B cell (primary cell): ENCODE measurements around the gene LKAAEAR1. TPM values are rescaled to one million over a fixed set of nuclear protein-coding genes. Genes with fewer than 3 reads are reported as not detected.

Source experiments
- ATAC-seq: fragments of 200-7000 bp; cut with Tn5 transposase; one replicate; pipeline ENCODE4 v1.10.0; 2021; ENCODE audit warnings: low read depth, mild to moderate bottlenecking, moderate number of reproducible peaks, moderate library complexity
- CTCF ChIA-PET: fragments of 350-600 bp; sonication (Branson Sonifier 250); formaldehyde crosslinking; loops from one replicate; lab custom pipeline; 2021; ENCODE audit warnings: antibody characterized with exemption, inconsistent platforms; lab: Charles Lee
- POLR2A ChIA-PET: fragments of 350-600 bp; sonication (Branson Sonifier 250); formaldehyde crosslinking; loops from one replicate; lab custom pipeline; 2021; ENCODE audit warnings: antibody characterized with exemption; lab: Charles Lee
- DNase-seq: peaks from one replicate; pipeline ENCODE4 v3.0.0; 2013
- H2AFZ ChIP-seq: 2 replicates; pipeline ENCODE4 v1.6.1; 2012; ENCODE audit warnings: mild to moderate bottlenecking, low read depth, low read length; ENCODE audit not compliant: insufficient read depth, poor library complexity, severe bottlenecking
- H3K27ac ChIP-seq, 2 donors: 1 replicate in 1 of 2; 2 replicates in 1 of 2; pipeline ENCODE4 v1.5.1; 2012 to 2013; ENCODE audit warnings: low read length in 2 of 2, mild to moderate bottlenecking in 2 of 2, moderate library complexity in 1 of 2
- H3K27me3 ChIP-seq, 4 experiments: fragments of 200-600 bp in 1 of 4; sonication (generic) in 1 of 4; replicated peaks in 1 of 4; 1 replicate in 2 of 4; 2 replicates in 2 of 4; pipeline versions ENCODE4 v1.6.1 to v1.7.0; 2013 to 2016; ENCODE audit warnings: low read length in 3 of 4, mild to moderate bottlenecking in 2 of 4, mixed read lengths in 1 of 4, moderate library complexity in 1 of 4; ENCODE audit not compliant: insufficient read depth in 4 of 4, control insufficient read depth in 3 of 4; ENCODE audit errors: control extremely low read depth in 1 of 4
- H3K36me3 ChIP-seq, 2 experiments: replicated peaks in 1 of 2; 1 replicate in 1 of 2; 2 replicates in 1 of 2; pipeline versions ENCODE4 v1.6.1 to v1.7.1; 2013; ENCODE audit warnings: low read length in 1 of 2; ENCODE audit not compliant: insufficient read depth in 2 of 2, control insufficient read depth in 1 of 2; ENCODE audit errors: control extremely low read depth in 1 of 2, extremely low read depth in 1 of 2
- H3K4me1 ChIP-seq, 2 donors: fragments of 200-600 bp in 1 of 2; sonication (generic) in 1 of 2; 1 replicate in 1 of 2; 2 replicates in 1 of 2; pipeline versions ENCODE4 v1.5.1 to v1.6.1; 2013 to 2017; ENCODE audit warnings: low read length in 2 of 2; ENCODE audit not compliant: control insufficient read depth in 2 of 2, insufficient read depth in 2 of 2
- H3K4me2 ChIP-seq: replicated peaks from 2 replicates; pipeline ENCODE3; 2012; ENCODE audit warnings: mild to moderate bottlenecking, low read depth, low read length; ENCODE audit not compliant: poor library complexity, severe bottlenecking
- H3K4me3 ChIP-seq, 5 experiments: fragments of 200-600 bp in 1 of 5; sonication (generic) in 1 of 5; 1 replicate in 3 of 5; 2 replicates in 2 of 5; pipeline versions ENCODE4 v1.5.1 to v1.7.0; 2011 to 2016; ENCODE audit warnings: low read length in 4 of 5, mild to moderate bottlenecking in 4 of 5, low read depth in 2 of 5, control low read depth in 1 of 5, moderate library complexity in 1 of 5; ENCODE audit not compliant: insufficient read depth in 1 of 5; ENCODE audit errors: control extremely low read depth in 1 of 5, extremely low read depth in 1 of 5
- H3K79me2 ChIP-seq: fragments of 200-600 bp; sonication (generic); one replicate; pipeline ENCODE4 v1.6.0; 2016; ENCODE audit warnings: low read length; ENCODE audit not compliant: control insufficient read depth, insufficient read depth
- H3K9ac ChIP-seq: fragments of 200-600 bp; sonication (generic); 2 replicates; pipeline ENCODE4 v1.6.1; 2017; ENCODE audit warnings: mild to moderate bottlenecking, low read length, moderate library complexity
- H3K9me3 ChIP-seq, 3 donors: one replicate each; pipeline versions ENCODE4 v1.6.1 to v1.7.1; 2013; ENCODE audit warnings: low read length in 2 of 3; ENCODE audit not compliant: control insufficient read depth in 2 of 3, insufficient read depth in 1 of 3; ENCODE audit errors: control extremely low read depth in 1 of 3
- H4K20me1 ChIP-seq: 2 replicates; pipeline ENCODE4 v1.6.0; 2012; ENCODE audit warnings: mild to moderate bottlenecking, low read length; ENCODE audit not compliant: insufficient read depth, control insufficient read depth, poor library complexity, severe bottlenecking
- H3K27ac Mint-ChIP-seq: one replicate; pipeline ENCODE4 v1.8.0; 2021; ENCODE audit warnings: mixed read lengths
- H3K27me3 Mint-ChIP-seq: one replicate; pipeline ENCODE4 v1.8.0; 2021; ENCODE audit warnings: mixed read lengths
- H3K4me1 Mint-ChIP-seq: one replicate; pipeline ENCODE4 v1.8.0; 2021; ENCODE audit warnings: mixed read lengths
- H3K4me3 Mint-ChIP-seq: one replicate; pipeline ENCODE4 v1.8.0; 2021; ENCODE audit warnings: mixed read lengths
- H3K9me3 Mint-ChIP-seq: one replicate; pipeline ENCODE4 v1.8.0; 2022; ENCODE audit warnings: mixed read lengths; ENCODE audit not compliant: insufficient read depth
- CTCF ChIP-seq: fragments of 200-600 bp; IDR thresholded peaks from one replicate; pipeline ENCODE4 v1.8.0; 2022; ENCODE audit warnings: antibody characterized with exemption, mild to moderate bottlenecking
- EZH2 ChIP-seq: IDR thresholded peaks from 2 replicates; pipeline ENCODE4 v1.6.1; 2012; ENCODE audit warnings: borderline replicate concordance, low read depth, mild to moderate bottlenecking, moderate library complexity, low read length; ENCODE audit not compliant: insufficient read depth, poor library complexity, severe bottlenecking
- WGBS: methylation state at CpG from one replicate; pipeline ENCODE4 v1.1.5; 2013; ENCODE audit warnings: missing lambda C conversion rate; ENCODE audit not compliant: insufficient coverage; 5-methylcytosine and 5-hydroxymethylcytosine counted together
- intact Hi-C: fragments of 100-400 bp; cut with micrococcal nuclease; formaldehyde crosslinking; loops from one replicate; pipeline ENCODE4 v1.10.0; 2022
- polyA plus RNA-seq: library from polyadenylated mRNA; depleted of rRNA; stranded (reverse); fragments of >200 nt; gene quantifications from 2 replicates; pipeline ENCODE4 v1.2.3, GENCODE V29; 2012
- total RNA-seq, 2 donors: library from RNA; stranded (reverse); fragments of 120-200 nt in 1 of 2; gene quantifications; 1 replicate in 1 of 2; 2 replicates in 1 of 2; pipeline versions ENCODE4 v1.2.3 to v1.2.4, GENCODE V29; 2013 to 2022

Gene LKAAEAR1
- total and polyA plus RNA-seq, 2 donors (not counting 1 experiment from before 2014, with no cell fraction given), result 1.9 TPM; not detected in 1

- peak overlapping the region in 4 of 5 experiments; percentile 24 to 59 (median 55) for H3K4me3 ChIP-seq
- peaks cover 0 to 21% (median 5%) of the 10 kb centered on the region in 4 experiments for H3K27me3 ChIP-seq
- no peak for TF ChIP-seq EZH2
- TF ChIP-seq CTCF, result no peak
Measured at GRCh38 chr20:64102647-64103354, 18.6 kb upstream of the LKAAEAR1 start.

More at GRCh38 chr20:64102647-64103354, 18.6 kb upstream of the LKAAEAR1 start:
- DNase-seq, result peak; percentile 42
- ATAC-seq, result no peak
- POLR2A ChIA-PET, result interaction anchor here (0.6 to 2.2 kb wide), 4 partner anchors 18 to 150 kb away, joined by 3 to 8 read pairs (median 6); partner anchors contain the start of genes OPRL1 and RGS19
- Histone ChIP-seq H3K79me2 (peaks cover 5% of the 10 kb centered on the region), H3K9me3 (peaks cover 0 to 3% (median 0%) of the 10 kb centered on the region in 3 donors), H3K27ac (no peak overlapping the region), H3K36me3 (peaks cover 0 to 16% of the 10 kb centered on the region in 2 experiments), H4K20me1 (no peaks in the 10 kb centered on the region), H2AFZ (peak overlapping the region; percentile 71), H3K4me2 (peak overlapping the region; percentile 87), H3K4me1 (peaks cover 35 to 52% of the 10 kb centered on the region in 2 donors), H3K9ac (peak overlapping the region; percentile 53)
- CTCF ChIA-PET, result interaction anchor here (0.6 to 5.8 kb wide), 9 partner anchors 8 to 84 kb away, joined by 3 to 76 read pairs (median 9); partner anchors contain the start of genes LKAAEAR1, OPRL1 and RGS19
- peak overlapping the region; percentile 92 for H3K4me3 Mint-ChIP-seq
- no peaks in the 10 kb centered on the region for H3K27me3 Mint-ChIP-seq
- intact Hi-C loops, result loop anchor here (1.0 to 5.0 kb wide), 2 partner anchors 18 to 66 kb away; partner anchors contain the start of gene C20orf204
- WGBS, result 16% methylated on average over 22 of the region's 30 CpGs
- H3K27ac Mint-ChIP-seq, result peak overlapping the region; percentile 76
- H3K4me1 Mint-ChIP-seq, result peaks cover 45% of the 10 kb centered on the region
- no peaks in the 10 kb centered on the region for H3K9me3 Mint-ChIP-seq
